ENCODE results near the gene MXRA7.

GRCh38 chr17:76688165-76688622 is 22.6 kb downstream of the MXRA7 start:
- TF ChIP-seq EZH2 (IDR thresholded peaks at IDR 0.05; ENCODE audit: insufficient read depth, poor library complexity, severe bottlenecking) (no peak), EZH2phosphoT487 (IDR thresholded peaks at IDR 0.05; ENCODE audit: insufficient read depth, low read depth) (no peak)
